Measurements from ENCODE around the gene C5. TPM values are rescaled to one million over a fixed set of nuclear protein-coding genes. Genes with fewer than 3 reads are reported as not detected.
A peak's percentile ranks its signal among the peaks of the same experiment; 100 is the strongest.

C5 gene
- polyA plus RNA-seq, 6 donors from 2014 or later = 0.47 to 1.7 (median 0.74) TPM; not detected in 1

DNA sequence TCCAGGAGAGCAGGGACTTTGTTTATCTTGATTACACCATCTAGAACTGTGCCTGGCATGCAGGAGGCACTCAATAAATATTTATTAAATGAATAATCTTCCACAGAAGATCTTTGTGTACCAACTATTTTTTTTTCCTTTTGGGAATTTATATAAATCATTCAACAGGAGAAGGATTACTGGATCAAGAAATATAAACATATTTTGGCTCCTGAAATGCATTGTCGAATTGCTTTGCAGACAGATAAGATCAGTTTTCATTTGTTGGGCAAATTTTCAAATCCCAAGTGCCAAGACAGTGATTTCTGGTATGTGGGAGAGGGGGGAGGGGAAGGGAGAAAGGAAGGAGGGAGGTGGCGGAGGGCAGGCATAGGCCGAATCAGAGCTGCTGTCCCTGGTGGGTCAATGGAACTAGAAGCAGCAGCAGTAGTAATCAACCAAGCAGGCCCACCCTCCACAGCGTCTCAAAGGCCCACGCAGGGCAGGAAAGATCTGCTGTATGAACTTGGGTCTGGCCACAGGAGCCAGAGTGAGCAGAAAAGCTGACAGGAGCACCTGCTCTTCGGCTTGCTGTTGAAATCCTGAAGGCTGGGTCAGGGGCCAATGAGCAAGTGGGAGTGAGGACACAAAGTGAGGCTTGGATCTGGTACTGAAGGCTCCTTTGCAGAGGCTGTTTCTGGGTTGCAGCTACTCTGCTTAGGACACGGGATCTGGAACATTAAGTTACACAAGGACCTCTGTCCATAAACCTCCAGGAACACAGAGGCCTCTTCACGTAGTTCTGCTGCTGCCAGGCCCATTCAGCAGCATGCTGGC lies 107.7 kb downstream of the C5 start:
- Mint-ChIP-seq H3K27me3 (peaks cover 0 to 8% (median 0%) of the 10 kb centered on the region in 3 donors), H3K4me3 (no peak overlapping the region), H3K36me3 (no peaks in the 10 kb centered on the region), H3K27ac (no peak overlapping the region), H3K9me3 (peaks cover 0 to 9% (median 5%) of the 10 kb centered on the region in 7 donors), H3K4me1 (peaks cover 22 to 31% (median 31%) of the 10 kb centered on the region in 3 donors)
- ATAC-seq (ENCODE audit: low read depth in 2 of 2) (no peak), DNase-seq (no peak)

GRCh38 chr9:120941046-120941770 lies 108.9 kb downstream of the C5 start:
- Mint-ChIP-seq H3K4me3 (no peak overlapping the region), H3K36me3 (no peaks in the 10 kb centered on the region), H3K4me1 (peaks cover 32 to 42% (median 42%) of the 10 kb centered on the region in 3 donors), H3K27ac (peak overlapping the region in 1 of 6 donors; percentile 6), H3K27me3 (peaks cover 0 to 8% (median 0%) of the 10 kb centered on the region in 3 donors), H3K9me3 (peaks cover 0 to 9% (median 5%) of the 10 kb centered on the region in 7 donors)
- DNase-seq (no peak), ATAC-seq (ENCODE audit: low read depth in 2 of 2) (no peak)

- peaks cover 34 to 45% (median 42%) of the 10 kb centered on the region in 3 donors for H3K4me1 Mint-ChIP-seq
- H3K36me3 Mint-ChIP-seq = no peaks in the 10 kb centered on the region
- no peak for ATAC-seq (ENCODE audit: low read depth in 2 of 2)
- H3K9me3 Mint-ChIP-seq = peaks cover 0 to 9% (median 5%) of the 10 kb centered on the region in 7 donors
- H3K27ac Mint-ChIP-seq = no peak overlapping the region
- H3K27me3 Mint-ChIP-seq = peaks cover 0 to 8% (median 0%) of the 10 kb centered on the region in 3 donors
- DNase-seq = no peak
- H3K4me3 Mint-ChIP-seq = no peak overlapping the region
Observed at GRCh38 chr9:120940573-120940972, 109.5 kb downstream of the C5 start.

DNA sequence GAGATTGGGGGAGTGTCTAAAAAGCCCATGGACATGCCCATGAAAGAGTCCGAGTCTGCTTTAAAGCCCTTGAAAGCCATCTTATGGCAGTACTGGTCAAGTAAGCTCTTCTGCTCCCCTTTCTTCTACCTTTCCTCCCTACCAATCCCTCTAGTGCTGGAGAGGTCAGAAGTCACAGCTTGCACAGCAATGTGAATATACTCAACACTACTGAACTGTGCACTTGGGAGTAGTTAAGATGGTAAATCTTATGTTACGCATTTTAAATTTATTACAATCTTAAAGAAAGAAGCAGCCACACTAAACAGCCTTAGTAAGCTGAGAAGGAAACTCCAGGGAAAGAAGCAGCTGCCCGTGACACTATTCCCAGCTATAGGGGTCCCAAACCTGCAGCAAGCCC lies 111.2 kb downstream of the C5 start:
- no peaks in the 10 kb centered on the region for H3K9me3 Mint-ChIP-seq
- no peaks in the 10 kb centered on the region for H3K36me3 Mint-ChIP-seq
- H3K4me3 Mint-ChIP-seq = no peak overlapping the region
- H3K4me1 Mint-ChIP-seq = peaks cover 29 to 45% (median 42%) of the 10 kb centered on the region in 3 donors
- peak overlapping the region in 1 of 6 donors; percentile 51 for H3K27ac Mint-ChIP-seq
- DNase-seq = no peak
- no peak for ATAC-seq (ENCODE audit: low read depth in 2 of 2)
- peaks cover 0 to 8% (median 0%) of the 10 kb centered on the region in 3 donors for H3K27me3 Mint-ChIP-seq

DNA sequence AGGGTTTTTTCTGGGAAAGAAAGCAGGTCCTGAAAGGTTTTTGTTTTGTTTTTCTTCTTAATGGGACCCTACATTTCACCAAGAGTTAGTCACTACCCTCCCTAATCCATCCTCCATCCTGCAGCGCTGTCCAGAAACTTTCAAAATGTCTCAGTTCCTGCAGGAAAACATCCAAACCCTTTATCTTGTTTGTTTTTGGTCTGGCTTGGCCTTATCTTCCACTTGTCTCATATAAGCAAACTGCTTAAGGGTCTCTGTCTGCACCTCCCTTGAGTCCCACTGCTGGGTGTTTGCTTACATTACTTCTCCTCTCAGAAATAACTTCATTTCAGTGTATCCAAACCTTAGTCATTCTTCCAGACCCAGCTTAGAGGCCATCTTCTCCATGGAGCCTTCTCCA lies 112.5 kb downstream of the C5 start:
- no peak for ATAC-seq (ENCODE audit: low read depth in 2 of 2)
- H3K4me3 Mint-ChIP-seq = peak overlapping the region in 1 of 8 donors; percentile 57
- H3K4me1 Mint-ChIP-seq = peaks cover 35 to 53% (median 48%) of the 10 kb centered on the region in 3 donors
- H3K27ac Mint-ChIP-seq = no peak overlapping the region
- H3K27me3 Mint-ChIP-seq = peaks cover 0 to 8% (median 0%) of the 10 kb centered on the region in 3 donors
- H3K9me3 Mint-ChIP-seq = no peaks in the 10 kb centered on the region
- DNase-seq = no peak
- no peaks in the 10 kb centered on the region for H3K36me3 Mint-ChIP-seq

DNA sequence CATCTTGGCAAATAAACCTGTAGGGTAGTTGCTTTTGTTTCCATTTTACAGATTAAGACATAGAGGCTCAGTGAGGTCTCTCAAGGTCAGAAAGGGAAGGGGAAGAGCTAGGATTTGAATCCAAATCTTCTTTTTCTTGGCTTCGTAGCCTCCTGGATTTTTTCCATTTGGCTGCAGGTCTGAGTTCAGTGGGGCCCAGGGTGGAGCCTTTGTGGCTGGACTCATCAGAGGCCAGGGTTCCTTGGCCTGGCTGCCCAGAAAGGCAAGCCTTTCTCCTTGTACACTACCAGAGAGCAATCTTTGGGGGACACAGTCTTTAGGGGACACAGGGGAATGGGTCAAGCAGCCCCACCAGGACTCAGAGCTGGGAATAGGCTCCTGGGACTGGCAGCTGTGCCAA lies 112.9 kb downstream of the C5 start:
- Mint-ChIP-seq H3K27ac (peak overlapping the region in 1 of 6 donors; percentile 78), H3K4me1 (peaks cover 35 to 58% (median 50%) of the 10 kb centered on the region in 3 donors), H3K36me3 (no peaks in the 10 kb centered on the region), H3K9me3 (no peaks in the 10 kb centered on the region), H3K27me3 (peaks cover 0 to 8% (median 0%) of the 10 kb centered on the region in 3 donors), H3K4me3 (no peak overlapping the region)
- ATAC-seq (ENCODE audit: low read depth in 2 of 2) (no peak), DNase-seq (no peak)

DNA sequence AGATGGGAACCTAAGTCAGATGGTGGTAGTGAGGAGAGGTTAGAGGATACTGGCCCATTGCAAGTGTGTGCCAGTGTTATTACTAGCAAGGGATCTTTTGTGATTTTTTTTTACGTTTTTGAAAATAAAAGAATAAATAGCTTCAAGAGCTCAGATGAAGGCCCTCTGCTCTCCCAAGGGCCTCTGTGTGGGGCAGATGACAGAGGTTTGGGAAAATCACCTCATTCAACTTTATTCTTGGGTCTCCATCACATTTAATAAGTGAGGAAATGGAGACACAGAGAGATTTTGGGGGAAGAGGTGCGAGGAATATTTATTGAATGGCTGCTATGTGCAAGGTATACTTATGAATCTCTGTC lies 113.3 kb downstream of the C5 start:
- H3K36me3 Mint-ChIP-seq = no peaks in the 10 kb centered on the region
- peaks cover 0 to 8% (median 0%) of the 10 kb centered on the region in 3 donors for H3K27me3 Mint-ChIP-seq
- H3K9me3 Mint-ChIP-seq = no peaks in the 10 kb centered on the region
- DNase-seq (no peak), ATAC-seq (ENCODE audit: low read depth in 2 of 2) (no peak)
- peak overlapping the region in 3 of 6 donors; percentile 2 to 90 (median 87) for H3K27ac Mint-ChIP-seq
- peaks cover 35 to 61% (median 52%) of the 10 kb centered on the region in 3 donors for H3K4me1 Mint-ChIP-seq
- H3K4me3 Mint-ChIP-seq = peak overlapping the region in 5 of 8 donors; percentile 34 to 82 (median 80)

DNA sequence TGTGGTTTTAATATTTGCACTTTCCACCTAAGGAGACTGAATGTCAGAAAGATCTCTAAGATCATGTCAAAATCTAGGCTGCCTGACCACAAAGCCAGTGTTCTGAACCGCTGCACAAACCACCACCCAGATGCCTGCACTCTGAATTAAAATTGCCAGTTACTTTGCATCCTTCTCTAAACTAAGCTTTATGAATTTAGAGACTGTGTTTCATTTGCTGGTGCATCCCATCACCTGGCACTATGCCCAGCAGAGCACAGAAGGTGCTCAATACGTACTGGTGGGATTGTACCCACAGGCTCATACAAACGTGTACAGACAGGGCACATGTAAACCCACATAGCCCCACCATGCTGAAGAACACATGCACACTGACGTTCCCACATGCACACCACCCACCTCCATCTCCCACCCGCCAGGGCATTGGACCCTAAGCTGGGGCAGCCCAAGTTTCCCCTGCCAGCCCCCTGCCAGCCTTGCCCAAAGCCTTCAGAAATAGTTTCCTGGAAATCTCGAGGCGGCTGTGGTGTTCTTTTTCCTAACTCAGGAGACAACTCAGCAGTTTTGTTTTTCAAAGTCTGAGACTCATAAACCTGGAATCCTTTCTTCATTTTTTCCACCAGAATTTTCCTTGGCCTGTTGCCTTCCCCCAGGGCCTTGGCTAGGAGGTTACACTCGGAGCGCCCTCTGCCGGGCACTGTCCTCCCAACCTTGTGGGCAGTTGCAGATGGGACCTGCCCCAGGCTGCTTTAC lies 113.9 kb downstream of the C5 start:
- Mint-ChIP-seq H3K9me3 (no peaks in the 10 kb centered on the region), H3K36me3 (no peaks in the 10 kb centered on the region), H3K4me1 (peaks cover 41 to 66% (median 57%) of the 10 kb centered on the region in 3 donors), H3K27me3 (peaks cover 0 to 3% (median 0%) of the 10 kb centered on the region in 3 donors), H3K4me3 (peak overlapping the region; percentile 34 to 82 (median 74)), H3K27ac (peak overlapping the region; percentile 2 to 92 (median 53))
- DNase-seq = peak; percentile 72
- peak; percentile 43 to 51 for ATAC-seq (ENCODE audit: low read depth in 2 of 2)

- Mint-ChIP-seq H3K4me1 (peaks cover 43 to 71% (median 62%) of the 10 kb centered on the region in 3 donors), H3K27ac (peak overlapping the region in 5 of 6 donors; percentile 33 to 92 (median 87)), H3K4me3 (peak overlapping the region; percentile 34 to 82 (median 74)), H3K27me3 (no peaks in the 10 kb centered on the region), H3K36me3 (no peaks in the 10 kb centered on the region), H3K9me3 (no peaks in the 10 kb centered on the region)
- no peak for DNase-seq
- ATAC-seq (ENCODE audit: low read depth in 2 of 2) = no peak
Observed at GRCh38 chr9:120935383-120935857, 114.7 kb downstream of the C5 start.

GRCh38 chr9:120934281-120934680 lies 115.8 kb downstream of the C5 start:
- no peaks in the 10 kb centered on the region for H3K36me3 Mint-ChIP-seq
- no peaks in the 10 kb centered on the region for H3K9me3 Mint-ChIP-seq
- DNase-seq = no peak
- no peak for ATAC-seq (ENCODE audit: low read depth in 2 of 2)
- H3K4me1 Mint-ChIP-seq = peaks cover 48 to 83% (median 74%) of the 10 kb centered on the region in 3 donors
- peak overlapping the region in 4 of 6 donors; percentile 63 to 88 (median 72) for H3K27ac Mint-ChIP-seq
- no peaks in the 10 kb centered on the region for H3K27me3 Mint-ChIP-seq
- H3K4me3 Mint-ChIP-seq = peak overlapping the region in 6 of 8 donors; percentile 10 to 75 (median 42)

DNA sequence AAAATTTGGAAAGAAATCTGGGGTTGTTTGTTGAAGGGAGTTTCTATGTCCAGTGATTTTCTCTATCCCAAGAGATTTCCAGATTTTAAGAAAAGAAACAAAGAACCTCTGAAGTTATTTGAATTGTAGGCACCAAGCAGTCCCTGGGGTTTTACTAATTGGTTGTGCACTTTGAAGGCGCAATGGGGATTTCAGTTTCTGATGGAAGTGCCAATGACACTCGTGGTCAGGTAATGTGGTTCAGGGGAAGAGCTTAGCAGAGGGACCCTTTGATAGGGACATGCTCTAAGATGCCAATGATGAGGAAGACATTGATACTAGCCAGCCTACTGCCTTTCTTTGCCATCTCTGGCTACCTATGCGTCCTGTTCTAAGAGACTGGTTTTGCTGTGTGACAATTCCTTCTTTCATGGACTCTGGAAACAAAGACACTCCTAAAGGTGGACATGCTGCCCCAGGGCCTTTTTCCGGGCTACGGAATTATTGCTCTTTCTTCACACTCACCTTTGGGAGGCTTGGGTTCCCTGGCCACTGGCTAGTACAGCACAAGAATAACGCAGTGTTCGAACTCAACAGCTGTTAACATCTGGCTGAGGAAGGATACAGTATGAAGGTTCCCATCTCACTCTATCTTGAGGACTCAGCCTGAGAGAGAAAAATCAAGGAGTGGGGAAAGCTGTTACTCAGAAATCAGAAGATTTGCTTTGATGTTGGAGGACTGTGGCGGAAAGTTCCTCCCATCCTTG lies 116.6 kb downstream of the C5 start:
- peaks cover 49 to 84% (median 78%) of the 10 kb centered on the region in 3 donors for H3K4me1 Mint-ChIP-seq
- no peaks in the 10 kb centered on the region for H3K27me3 Mint-ChIP-seq
- ATAC-seq (ENCODE audit: low read depth in 2 of 2) (no peak), DNase-seq (no peak)
- peak overlapping the region; percentile 1 to 80 (median 61) for H3K27ac Mint-ChIP-seq
- H3K4me3 Mint-ChIP-seq = peak overlapping the region in 3 of 8 donors; percentile 28 to 67 (median 28)
- H3K36me3 Mint-ChIP-seq = no peaks in the 10 kb centered on the region
- no peaks in the 10 kb centered on the region for H3K9me3 Mint-ChIP-seq

DNA sequence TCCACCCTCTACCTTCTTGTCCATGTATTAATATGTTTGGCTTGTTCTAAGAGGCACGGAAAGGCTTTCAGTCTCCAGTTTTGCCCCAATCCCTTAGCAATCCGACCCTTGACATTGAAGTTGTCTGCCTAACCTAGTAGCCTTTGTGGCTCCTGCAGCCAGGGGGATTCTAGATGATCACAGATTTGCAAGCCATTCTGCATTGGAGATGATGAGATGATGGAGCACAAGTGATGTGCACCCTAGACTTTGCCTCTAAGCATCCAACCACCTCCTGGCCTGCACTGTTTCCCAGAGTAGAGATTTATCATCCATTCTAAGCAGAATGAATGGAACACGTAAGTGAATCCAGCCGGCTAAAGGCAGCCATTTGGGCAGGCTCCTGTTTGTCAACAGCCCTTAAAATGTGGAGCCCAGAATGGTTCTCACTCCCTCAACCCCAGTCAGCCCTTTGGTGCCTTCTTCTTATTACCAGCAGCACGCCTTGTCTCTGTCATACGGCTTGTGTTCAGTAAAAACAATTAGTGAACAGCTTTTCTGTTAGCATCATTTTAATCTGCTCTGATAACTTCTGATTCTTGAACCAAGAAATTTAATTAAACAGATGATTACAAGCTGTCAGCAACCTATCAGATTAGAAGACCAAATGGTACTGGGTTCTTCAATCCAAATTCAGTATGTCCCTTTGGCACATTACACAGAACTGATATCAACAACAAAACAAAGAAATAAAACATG lies 117.8 kb downstream of the C5 start:
- peak overlapping the region; percentile 98 to 100 (median 99) for H3K27ac Mint-ChIP-seq
- H3K36me3 Mint-ChIP-seq = no peaks in the 10 kb centered on the region
- no peak for ATAC-seq (ENCODE audit: low read depth in 2 of 2)
- H3K4me3 Mint-ChIP-seq = peak overlapping the region; percentile 50 to 93 (median 86)
- no peaks in the 10 kb centered on the region for H3K27me3 Mint-ChIP-seq
- H3K9me3 Mint-ChIP-seq = no peaks in the 10 kb centered on the region
- H3K4me1 Mint-ChIP-seq = peaks cover 56 to 92% (median 82%) of the 10 kb centered on the region in 3 donors
- DNase-seq = no peak

Measured in naive B cell (primary cell).